SK-N-SH (cell line): ENCODE results near the gene ALAD.

Experiments used
- ELF1 ChIP-seq: IDR thresholded peaks from 2 replicates; pipeline ENCODE4 v1.4.0; 2012
- EP300 ChIP-seq, 2 experiments: IDR thresholded peaks; 2 replicates each; pipeline versions ENCODE4 v1.4.0 to v1.6.1; 2012; ENCODE audit warnings: borderline replicate concordance in 1 of 2, low read depth in 1 of 2, low read length in 1 of 2
- FOSL2 ChIP-seq: IDR thresholded peaks from 2 replicates; pipeline ENCODE4 v1.4.0; 2012; ENCODE audit warnings: low read depth, mild to moderate bottlenecking, moderate library complexity, borderline replicate concordance
- FOXJ3 ChIP-seq: sonication (generic); formaldehyde crosslinking; IDR thresholded peaks from 2 replicates; pipeline ENCODE4 v1.5.1; 2020; ENCODE audit warnings: mild to moderate bottlenecking, missing genetic modification reagents
- GABPA ChIP-seq: IDR thresholded peaks from 2 replicates; pipeline ENCODE4 v1.4.0; 2012; ENCODE audit warnings: low read depth, mild to moderate bottlenecking
- JUND ChIP-seq: IDR thresholded peaks from 2 replicates; pipeline ENCODE4 v1.4.0; 2012
- NFIC ChIP-seq: IDR thresholded peaks from 2 replicates; pipeline ENCODE4 v1.4.0; 2012; ENCODE audit warnings: borderline replicate concordance
- NRF1 ChIP-seq: IDR thresholded peaks from 2 replicates; pipeline ENCODE4 v1.6.1; 2012; ENCODE audit warnings: low read depth, mild to moderate bottlenecking, low read length
- TAF1 ChIP-seq: IDR thresholded peaks from 2 replicates; pipeline ENCODE4 v1.6.1; 2012; ENCODE audit warnings: low read depth, mild to moderate bottlenecking, low read length, moderate library complexity, borderline replicate concordance
- YY1 ChIP-seq: IDR thresholded peaks from 2 replicates; pipeline ENCODE4 v1.4.0; 2012; ENCODE audit warnings: low read depth, mild to moderate bottlenecking
- TF ChIP-seq, protein P1 (sequence below): IDR thresholded peaks from 2 replicates; pipeline ENCODE4; 2012
- TF ChIP-seq, protein P2 (sequence below): IDR thresholded peaks from 2 replicates; pipeline ENCODE4 v1.4.0; 2012; ENCODE audit warnings: low read depth
- TF ChIP-seq, protein P3 (sequence below): fragments of 200-600 bp; sonication (generic); IDR thresholded peaks from 2 replicates; pipeline ENCODE4 v1.6.1; 2017; ENCODE audit warnings: antibody characterized with exemption, mild to moderate bottlenecking, moderate library complexity

DNA sequence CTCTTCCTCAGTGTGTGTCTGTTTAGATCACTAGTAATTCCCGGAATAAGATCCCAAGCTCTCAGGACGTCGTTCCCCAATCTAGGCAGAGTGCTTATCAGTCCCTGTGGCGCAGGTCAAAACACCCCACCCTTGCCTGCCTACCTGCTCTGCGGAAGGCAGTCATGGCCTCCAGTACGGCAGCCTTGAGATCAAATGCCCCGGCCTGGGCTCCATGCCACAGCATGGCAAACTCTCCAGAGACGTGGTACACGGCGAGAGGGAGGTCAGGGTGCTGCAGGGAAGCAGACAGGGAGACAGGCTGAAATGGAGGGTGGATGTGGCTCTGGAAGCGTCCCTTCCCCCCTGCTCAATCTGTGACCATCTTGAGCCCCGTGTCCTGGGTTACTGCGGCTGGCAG is 12.3 kb downstream of the ALAD start:
- TF ChIP-seq, protein P1, sequence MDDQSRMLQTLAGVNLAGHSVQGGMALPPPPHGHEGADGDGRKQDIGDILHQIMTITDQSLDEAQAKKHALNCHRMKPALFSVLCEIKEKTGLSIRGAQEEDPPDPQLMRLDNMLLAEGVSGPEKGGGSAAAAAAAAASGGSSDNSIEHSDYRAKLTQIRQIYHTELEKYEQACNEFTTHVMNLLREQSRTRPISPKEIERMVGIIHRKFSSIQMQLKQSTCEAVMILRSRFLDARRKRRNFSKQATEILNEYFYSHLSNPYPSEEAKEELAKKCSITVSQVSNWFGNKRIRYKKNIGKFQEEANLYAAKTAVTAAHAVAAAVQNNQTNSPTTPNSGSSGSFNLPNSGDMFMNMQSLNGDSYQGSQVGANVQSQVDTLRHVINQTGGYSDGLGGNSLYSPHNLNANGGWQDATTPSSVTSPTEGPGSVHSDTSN: no peak
- TF ChIP-seq NFIC (no peak), FOXJ3 (CRISPR knock-in tag) (no peak), ELF1 (no peak), JUND (no peak), EP300 (IDR thresholded peaks at IDR 0.05; ENCODE audit: borderline replicate concordance in 1 of 2, low read depth in 1 of 2, low read length in 1 of 2) (no peak), GABPA (no peak), FOSL2 (no peak), TAF1 (no peak), YY1 (no peak), NRF1 (no peak)
- TF ChIP-seq, protein P2, sequence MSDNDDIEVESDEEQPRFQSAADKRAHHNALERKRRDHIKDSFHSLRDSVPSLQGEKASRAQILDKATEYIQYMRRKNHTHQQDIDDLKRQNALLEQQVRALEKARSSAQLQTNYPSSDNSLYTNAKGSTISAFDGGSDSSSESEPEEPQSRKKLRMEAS: no peak
- TF ChIP-seq, protein P3, sequence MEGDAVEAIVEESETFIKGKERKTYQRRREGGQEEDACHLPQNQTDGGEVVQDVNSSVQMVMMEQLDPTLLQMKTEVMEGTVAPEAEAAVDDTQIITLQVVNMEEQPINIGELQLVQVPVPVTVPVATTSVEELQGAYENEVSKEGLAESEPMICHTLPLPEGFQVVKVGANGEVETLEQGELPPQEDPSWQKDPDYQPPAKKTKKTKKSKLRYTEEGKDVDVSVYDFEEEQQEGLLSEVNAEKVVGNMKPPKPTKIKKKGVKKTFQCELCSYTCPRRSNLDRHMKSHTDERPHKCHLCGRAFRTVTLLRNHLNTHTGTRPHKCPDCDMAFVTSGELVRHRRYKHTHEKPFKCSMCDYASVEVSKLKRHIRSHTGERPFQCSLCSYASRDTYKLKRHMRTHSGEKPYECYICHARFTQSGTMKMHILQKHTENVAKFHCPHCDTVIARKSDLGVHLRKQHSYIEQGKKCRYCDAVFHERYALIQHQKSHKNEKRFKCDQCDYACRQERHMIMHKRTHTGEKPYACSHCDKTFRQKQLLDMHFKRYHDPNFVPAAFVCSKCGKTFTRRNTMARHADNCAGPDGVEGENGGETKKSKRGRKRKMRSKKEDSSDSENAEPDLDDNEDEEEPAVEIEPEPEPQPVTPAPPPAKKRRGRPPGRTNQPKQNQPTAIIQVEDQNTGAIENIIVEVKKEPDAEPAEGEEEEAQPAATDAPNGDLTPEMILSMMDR: no peak
